Effector CD4-positive, alpha-beta T cell (primary cell): ENCODE measurements around the gene SYTL5.

Experiments used
- DNase-seq: peaks from one replicate; pipeline ENCODE4 v3.0.0-alpha.2; 2020

Gene SYTL5

DNA sequence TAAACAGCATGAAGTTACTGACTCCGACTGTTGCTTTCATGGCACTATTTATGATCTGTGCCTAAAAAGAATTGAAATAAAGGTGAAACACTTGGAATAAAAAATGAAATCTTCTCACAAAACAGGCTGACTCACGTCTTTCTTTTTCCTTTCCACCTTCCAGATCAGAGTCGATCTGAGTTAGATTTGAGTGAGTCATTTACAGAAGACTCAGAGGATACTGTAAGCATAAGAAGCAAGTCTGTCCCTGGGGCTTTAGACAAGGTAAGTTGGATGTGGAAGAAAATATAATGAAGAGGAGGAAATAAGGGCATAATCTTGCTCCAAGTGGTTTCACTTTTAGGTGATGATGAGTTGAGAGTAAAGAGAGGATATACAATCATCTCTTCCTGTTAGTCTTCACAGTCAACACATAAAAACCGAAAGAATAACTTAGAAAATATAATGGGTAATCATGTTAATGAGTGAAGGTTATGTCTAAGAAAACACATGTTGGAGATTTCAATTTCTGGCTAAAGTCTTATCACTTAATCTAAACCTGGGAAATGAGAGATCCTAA is 89.7 kb downstream of the SYTL5 start:
- no peak for DNase-seq

- DNase-seq = no peak
Measured at GRCh38 chrX:38099688-38100087, 93.3 kb downstream of the SYTL5 start.

DNA sequence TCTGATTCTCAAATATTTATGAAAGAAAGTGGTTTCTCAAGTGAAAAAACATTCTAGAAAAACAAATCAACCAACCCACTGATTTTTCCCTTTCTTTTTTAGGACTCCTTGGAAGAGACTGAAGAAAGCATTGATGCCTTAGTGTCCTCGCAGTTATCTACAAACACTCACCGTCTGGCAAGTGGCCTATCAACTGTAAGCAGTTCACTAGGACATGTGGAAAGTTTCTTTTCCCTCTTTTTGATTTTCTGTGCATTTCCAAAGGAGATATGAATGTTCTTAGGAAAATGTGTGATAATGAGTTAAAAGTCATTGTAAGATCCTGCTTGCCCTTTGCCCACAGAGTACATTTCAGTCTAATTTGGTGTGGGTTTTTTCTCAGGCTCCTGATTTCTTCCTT is 95.9 kb downstream of the SYTL5 start:
- no peak for DNase-seq

- DNase-seq = no peak
Measured at GRCh38 chrX:38102875-38103274, 96.5 kb downstream of the SYTL5 start.

DNA sequence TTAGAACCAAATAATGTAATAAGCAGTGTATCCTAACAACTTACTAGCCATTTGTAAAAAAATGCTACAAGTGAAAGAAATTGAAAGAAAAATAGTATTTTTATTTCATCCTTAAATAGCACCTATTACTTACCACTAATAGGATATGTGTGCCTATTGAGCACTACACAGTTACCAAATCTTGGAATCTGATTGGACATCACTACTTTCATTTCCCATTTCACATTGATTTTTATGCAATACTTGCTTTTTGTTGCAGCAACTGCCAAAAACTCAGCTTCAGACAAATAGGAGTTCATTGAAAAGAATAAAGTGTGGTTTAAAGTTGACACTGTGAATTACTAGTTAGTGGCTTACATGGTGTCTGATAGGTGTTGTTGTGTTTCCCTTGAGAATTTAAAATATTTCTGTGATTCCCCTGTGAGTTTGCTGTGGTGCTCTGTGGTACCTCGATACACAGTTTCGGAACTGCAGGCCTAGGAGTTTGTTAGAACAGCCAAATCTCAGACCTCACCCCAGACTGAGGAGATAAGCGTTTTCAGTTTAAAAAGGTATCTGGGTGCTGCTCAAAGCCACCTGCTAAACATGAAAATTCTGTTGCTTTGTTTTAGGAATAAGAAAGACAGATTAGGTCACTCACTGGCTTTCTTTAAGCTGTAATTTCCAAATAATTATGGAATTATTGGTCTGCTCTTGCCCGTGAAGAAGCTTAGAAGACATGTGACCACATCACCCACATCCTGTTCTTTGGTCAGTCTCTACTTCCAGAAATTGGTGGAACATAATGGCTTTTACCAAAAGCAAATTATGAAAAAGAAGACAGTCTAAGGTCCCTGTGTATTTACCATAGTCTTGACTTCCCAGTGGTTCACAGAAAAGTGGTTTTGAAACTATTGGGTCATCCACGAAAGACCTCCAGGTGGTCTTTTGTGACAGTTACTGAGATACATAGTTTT is 97.8 kb downstream of the SYTL5 start:
- no peak for DNase-seq

GRCh38 chrX:38105216-38105725 is 98.9 kb downstream of the SYTL5 start:
- DNase-seq = no peak

DNA sequence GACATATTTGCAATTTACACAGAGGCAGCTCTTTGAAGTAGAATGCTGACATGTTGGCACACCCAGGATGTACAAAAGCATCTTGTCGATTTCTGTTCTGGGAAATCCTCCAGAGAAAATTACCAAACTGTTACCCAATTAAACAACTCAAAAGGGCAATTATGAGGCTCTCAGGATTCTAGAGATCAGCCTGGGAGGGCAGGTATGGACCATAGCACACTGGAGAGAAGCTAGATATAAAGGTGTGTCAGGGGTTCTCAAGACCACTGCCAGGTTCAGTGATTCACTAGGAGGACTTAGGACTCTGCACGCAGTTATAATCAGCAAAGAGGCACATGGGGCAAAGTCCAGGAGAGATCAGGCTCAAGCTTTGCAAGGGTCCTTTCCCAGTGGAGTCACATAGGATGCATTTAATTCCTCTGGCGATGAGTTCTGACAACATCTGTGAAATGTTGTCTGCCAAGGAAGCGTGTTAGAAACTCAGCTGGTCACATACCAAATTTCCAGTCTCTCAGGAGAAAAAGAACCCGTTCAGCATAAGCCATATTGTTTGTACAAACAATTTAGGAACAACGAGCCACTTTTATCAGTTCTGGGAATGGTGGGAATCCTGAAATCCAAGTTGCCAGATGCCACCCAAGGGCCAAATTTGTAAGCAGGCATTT is 100.8 kb downstream of the SYTL5 start:
- DNase-seq = no peak

DNA sequence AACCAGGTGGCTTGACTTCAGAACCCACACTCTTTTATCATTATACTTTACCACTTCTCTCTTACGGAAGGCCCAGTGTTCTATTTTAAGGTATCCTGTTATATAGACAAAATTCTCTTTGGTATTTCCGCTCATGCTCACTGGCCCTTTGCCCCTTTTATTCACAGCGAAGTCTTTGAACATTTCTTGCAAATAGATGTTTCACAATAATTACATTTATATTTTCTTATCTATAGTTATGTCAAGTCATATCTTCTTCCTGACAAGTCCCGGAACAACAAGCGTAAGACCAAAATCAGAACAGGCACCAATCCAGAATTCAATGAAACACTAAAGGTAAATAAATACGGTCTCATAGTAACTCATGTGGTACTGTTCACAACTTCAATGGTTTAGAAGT is 102.0 kb downstream of the SYTL5 start:
- DNase-seq = no peak

DNA sequence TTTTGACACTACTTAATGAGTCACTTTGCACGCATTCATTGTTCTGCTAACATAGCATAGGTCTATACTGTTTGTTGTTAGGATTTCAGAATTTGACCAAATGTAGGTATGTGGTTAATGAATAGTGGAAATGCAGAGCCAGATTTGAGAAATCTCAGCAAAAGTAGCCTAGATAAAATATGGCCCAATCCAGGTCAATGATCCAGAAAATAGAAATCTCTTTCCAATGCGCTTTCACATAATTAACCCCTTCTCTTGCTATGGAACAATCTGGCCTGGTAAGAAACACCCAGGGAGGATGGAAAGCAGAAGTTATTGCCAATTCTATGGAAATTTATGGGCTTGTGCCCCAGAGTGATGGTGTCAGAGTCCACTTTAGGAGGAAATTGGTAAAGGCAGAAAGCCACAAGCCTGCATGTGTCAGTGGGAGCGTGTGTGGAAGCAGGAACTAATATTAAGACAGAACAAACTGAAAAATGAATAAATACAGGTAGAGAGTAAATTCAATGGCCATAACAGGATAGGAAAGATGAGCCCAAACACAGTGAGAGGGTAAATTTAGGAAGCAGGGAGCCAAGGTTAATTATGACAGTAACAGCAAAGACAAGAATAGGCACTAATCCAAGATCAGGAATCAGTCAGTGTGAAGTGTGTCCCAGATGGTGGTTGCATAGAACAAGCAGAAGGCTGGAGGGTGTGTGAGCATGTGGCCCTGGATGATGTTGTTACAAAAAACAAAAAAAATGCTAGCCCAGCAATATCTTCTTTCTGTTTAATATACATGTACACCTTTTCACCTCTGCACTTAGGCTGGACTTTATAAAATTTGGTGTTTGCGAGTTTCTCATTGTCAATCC is 102.9 kb downstream of the SYTL5 start:
- no peak for DNase-seq

DNA sequence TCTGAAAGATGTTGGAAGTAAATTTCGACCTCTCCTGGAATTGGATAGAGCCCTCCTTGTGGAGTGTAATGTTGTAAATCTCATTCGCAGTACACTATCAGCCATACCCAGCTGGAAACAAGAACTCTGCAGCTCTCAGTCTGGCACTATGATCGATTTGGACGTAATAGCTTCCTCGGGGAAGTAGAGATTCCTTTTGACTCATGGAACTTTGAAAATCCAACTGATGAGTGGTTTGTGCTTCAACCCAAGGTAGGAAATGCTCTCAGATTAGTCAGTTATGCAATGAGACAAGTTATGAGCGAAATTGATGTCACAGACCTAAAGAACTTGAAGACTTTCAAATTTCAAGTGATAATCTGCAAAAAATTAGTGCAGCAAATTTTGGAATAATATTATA is 103.9 kb downstream of the SYTL5 start:
- DNase-seq = no peak

DNA sequence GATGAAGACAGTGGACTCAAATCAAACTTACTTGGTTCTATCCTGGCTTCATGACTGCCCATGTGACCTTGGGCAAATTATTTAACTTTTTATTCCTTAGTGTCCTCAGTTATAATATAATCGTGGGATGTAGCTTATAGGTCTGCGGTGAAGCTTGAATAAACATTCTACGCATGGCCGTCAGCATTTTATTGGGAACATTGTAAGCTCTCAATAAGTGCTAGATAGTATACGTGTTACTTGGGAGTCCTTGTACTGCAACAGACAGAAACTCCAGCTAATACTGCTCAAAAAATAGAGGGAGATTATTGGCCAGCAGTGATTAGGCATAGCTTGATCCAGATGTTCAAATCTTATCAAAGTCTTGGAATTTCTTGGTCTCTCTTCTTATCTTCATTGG is 104.8 kb downstream of the SYTL5 start:
- no peak for DNase-seq

- no peak for DNase-seq
Measured at GRCh38 chrX:38112566-38112965, 106.2 kb downstream of the SYTL5 start.

GRCh38 chrX:38116706-38117105 is 110.4 kb downstream of the SYTL5 start:
- DNase-seq = no peak

DNA sequence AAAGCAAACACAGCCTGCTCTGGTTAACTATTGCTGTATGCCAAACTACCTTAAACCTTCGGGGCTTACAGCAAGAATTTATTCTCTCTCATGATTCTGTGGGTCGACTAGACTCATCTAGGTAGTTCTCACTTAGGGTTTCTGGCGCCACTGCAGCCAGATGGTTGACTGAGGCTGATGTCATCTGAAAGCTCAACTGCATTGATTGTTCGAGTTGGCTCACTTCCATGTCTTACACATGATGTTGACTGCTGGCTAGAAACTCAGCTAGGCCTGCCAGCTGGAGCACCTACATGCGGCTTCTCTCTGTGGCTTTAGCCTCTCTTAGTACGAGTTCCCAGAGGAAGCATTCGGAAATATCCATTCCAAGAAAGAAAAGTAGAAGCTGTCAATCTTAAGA is 111.1 kb downstream of the SYTL5 start:
- no peak for DNase-seq

GRCh38 chrX:38124000-38124399 is 117.6 kb downstream of the SYTL5 start:
- DNase-seq = no peak

GRCh38 chrX:38126179-38126578 is 119.8 kb downstream of the SYTL5 start:
- no peak for DNase-seq

DNA sequence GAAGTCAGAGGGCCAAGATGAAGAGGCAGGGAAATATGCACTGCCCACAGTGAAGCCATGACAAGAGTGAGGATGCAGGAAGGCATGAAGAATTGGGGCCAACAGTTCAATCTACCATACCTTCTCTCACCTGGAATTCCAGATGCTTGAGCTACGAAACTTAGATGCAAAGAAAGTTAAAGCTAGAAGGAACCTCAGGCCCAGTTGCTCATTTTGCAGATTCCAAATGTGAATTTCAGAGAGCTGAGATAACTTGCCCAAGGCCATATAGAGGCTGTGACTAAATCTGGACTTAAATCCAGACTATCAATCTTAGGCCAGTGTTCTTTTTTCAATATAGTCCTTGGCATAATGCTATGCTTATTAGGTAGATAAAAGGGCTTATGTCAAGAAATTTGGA is 121.6 kb downstream of the SYTL5 start:
- DNase-seq = no peak

DNA sequence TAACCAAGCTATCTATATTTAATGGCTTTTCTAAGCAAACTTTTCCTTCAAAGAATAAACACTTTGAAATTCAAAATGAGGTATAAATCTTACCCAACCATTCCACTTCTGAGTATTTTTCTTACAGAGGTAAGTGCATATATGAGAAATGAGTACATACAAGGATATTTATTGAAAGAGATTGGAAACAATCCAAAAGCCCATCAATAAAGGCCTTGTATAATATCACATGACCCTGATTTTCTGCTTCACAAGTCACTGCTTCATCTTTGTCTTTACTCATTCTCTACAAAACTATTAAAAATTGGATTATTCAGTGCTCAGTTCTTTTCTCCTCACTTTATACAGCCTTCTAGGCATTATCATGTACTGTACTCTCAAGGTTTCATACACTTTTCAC is 123.0 kb downstream of the SYTL5 start:
- no peak for DNase-seq

DNA sequence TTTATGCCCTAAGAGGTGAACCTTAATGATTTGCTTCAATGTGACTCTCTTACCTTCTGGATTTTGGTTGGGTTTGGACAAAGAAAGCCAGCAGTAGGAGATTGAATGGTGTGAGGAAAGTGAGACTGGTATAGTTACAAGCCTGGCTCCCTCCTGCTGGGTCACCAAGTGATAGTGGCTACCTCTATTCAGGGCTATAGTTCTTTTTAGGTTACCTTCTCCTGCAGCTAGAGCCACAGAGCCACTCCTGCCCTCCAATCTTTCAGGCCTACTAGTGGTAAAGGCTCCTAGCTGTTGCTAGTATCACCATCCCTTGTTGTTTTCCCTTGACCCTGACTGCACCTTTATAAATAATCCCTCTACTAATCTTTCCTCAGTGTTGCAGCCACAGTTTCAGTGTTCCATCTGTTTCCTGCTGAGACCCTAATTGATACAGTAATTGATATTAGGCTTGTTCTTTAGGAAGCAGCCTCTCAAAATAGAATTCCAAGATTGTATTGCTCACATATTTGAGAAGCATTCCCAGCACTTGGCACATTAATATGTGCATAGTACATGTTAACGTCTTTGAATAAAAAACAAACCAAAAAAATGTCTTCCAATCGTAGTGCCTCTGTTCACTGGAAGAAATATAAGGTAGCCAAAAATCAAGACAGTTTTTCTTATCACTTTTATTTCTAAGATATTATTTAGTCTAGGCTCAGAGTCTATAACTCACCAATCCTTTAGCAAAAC is 132.0 kb downstream of the SYTL5 start:
- no peak for DNase-seq

- DNase-seq = no peak
Measured at GRCh38 chrX:38138900-38139299, 132.5 kb downstream of the SYTL5 start.

GRCh38 chrX:38142610-38143009 is 136.3 kb downstream of the SYTL5 start:
- DNase-seq = no peak

DNA sequence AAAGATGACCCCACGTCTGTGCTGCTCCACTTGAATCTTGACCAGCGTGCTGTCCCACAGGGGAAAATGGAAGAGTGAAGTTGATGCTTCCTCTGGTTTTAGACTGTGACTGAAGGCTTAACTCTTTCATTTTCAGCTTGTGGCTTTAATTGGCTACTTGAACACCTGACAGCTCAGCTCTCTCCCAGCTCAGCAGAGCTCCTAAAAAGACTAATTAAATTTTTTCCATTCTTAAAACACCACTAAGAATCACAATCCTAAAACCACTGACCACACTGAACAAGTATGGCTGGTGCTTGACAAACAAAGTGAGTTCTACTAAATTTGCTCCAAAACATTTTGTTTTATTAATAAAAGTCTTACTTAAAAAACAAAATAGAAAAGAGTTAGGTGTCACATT is 142.7 kb downstream of the SYTL5 start:
- DNase-seq = no peak
